Bronchial epithelial cell (primary cell): Measurements from ENCODE around the gene CDC37. TPM values are rescaled to one million over a fixed set of nuclear protein-coding genes. Genes with fewer than 3 reads are reported as not detected.

ENCODE experiments used
- DNase-seq: peaks from one replicate; pipeline ENCODE4 v3.0.0-alpha.2; 2010; ENCODE audit warnings: low read depth
- FAIRE-seq: peaks from 2 replicates; lab custom pipeline; 2011; peaks lifted over from hg19 to GRCh38; lab: Jason Lieb, UNC
- H3K27me3 ChIP-seq: 2 replicates; pipeline ENCODE4 v1.5.1; 2011; ENCODE audit warnings: low read length; ENCODE audit not compliant: control insufficient read depth, insufficient read depth
- H3K36me3 ChIP-seq: 2 replicates; pipeline ENCODE4 v1.5.1; 2011; ENCODE audit warnings: low read length; ENCODE audit not compliant: control insufficient read depth, insufficient read depth
- H3K4me3 ChIP-seq: 2 replicates; pipeline ENCODE4 v1.5.1; 2011; ENCODE audit warnings: mild to moderate bottlenecking, low read depth, low read length, control low read depth
- CTCF ChIP-seq: IDR thresholded peaks from 2 replicates; pipeline ENCODE4 v1.5.1; 2011; ENCODE audit warnings: mild to moderate bottlenecking, moderate library complexity, low read length, control low read depth, inconsistent platforms; ENCODE audit not compliant: insufficient read depth, severe bottlenecking
- total RNA-seq: library from RNA; depleted of rRNA; stranded (reverse); fragments of >200 nt; gene quantifications from 2 replicates; pipeline ENCODE4 v1.2.1, GENCODE V29; 2014

Gene CDC37
- total RNA-seq, 1 donor from 2014 or later: 195 TPM

DNA sequence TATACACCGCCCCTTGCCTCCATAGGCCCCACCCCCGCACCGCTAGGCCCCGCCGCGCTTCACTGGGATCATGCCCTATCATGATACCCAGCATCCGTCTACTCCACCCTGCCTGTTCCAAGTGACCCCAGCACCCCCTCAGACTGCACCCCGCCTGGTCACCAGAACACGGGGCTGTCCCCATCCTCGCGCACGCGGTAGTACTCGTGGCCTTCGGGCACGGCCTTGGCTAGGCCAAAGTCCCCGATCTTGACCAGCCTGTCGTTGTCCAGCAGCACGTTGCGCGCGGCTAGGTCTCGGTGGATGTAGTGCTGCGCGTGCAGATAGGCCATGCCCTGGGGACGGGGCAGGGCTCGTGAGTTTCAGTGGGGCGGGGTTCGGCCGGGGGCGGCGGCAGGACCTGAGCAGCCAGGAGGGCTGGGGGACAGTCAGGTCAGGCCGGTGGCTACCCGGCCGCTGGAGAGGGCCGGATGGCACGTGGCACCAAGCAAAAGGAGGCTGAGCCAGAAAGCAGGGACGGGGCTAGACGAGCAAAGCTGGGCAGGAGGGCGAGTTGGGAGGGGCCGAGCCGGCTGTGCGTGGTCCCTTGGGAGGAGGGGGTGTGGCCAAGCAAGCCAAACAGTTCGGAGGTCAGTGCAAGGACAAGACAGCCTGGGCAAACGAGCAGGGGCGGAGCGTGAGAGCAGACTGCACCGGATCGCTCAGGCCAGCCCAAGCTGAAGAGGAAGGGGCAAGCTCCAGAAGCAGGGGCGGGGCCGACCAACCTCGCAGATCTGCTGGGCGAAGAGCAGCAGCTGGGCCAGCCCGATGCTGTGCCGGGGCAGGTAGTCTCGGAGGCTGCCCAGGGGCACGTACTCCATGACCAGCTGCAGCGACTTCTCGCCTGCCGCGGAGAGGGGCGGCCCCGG is 50.3 kb downstream of the CDC37 start:
- TF ChIP-seq CTCF: no peak
- no peaks in the 10 kb centered on the region for H3K27me3 ChIP-seq
- no peak for FAIRE-seq
- no peak for DNase-seq
- peaks cover 20% of the 10 kb centered on the region for H3K36me3 ChIP-seq
- H3K4me3 ChIP-seq: no peak overlapping the region

- DNase-seq (peak; percentile 4), FAIRE-seq (no peak)
- TF ChIP-seq CTCF: no peak
- no peaks in the 10 kb centered on the region for H3K27me3 ChIP-seq
- H3K4me3 ChIP-seq: no peak overlapping the region
- peaks cover 2% of the 10 kb centered on the region for H3K36me3 ChIP-seq
These were observed 56.8 kb downstream of the CDC37 start for GRCh38 chr19:10346509-10346908.

DNA sequence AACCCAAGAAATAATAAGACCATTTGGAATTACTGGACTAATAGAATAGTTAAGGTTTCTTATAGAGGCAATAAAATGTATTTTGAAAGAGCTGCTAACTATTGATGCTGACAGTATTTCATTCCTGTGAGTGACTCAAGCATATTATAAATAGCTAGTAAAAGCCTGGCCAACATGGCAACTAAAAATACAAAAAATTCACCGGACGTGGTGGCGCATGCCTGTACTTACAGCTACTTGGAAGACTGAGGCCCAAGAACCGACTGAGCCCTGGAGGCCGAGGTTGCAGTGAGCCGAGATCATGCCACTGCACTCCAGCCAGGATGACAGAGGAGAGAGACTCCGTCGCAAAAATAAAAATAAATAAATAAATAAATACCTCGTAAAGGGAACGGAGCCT is 58.6 kb downstream of the CDC37 start:
- no peaks in the 10 kb centered on the region for H3K36me3 ChIP-seq
- no peak for DNase-seq
- no peak for TF ChIP-seq CTCF
- H3K27me3 ChIP-seq: no peaks in the 10 kb centered on the region
- H3K4me3 ChIP-seq: no peak overlapping the region
- FAIRE-seq: no peak

GRCh38 chr19:10343495-10343894 is 59.8 kb downstream of the CDC37 start:
- no peak for TF ChIP-seq CTCF
- FAIRE-seq (no peak), DNase-seq (peak; percentile 8)
- H3K36me3 ChIP-seq: no peaks in the 10 kb centered on the region
- no peaks in the 10 kb centered on the region for H3K27me3 ChIP-seq
- H3K4me3 ChIP-seq: no peak overlapping the region

Other genes starting within 250 kb of the CDC37 start
- gene DNMT1, start 208.6 kb downstream of the CDC37 start, total RNA-seq: 11.1 and 12.4 TPM in 2 replicates
- 1.3 and 1.9 TPM in 2 replicates for gene S1PR2, start 172.2 kb downstream of the CDC37 start, total RNA-seq
- gene MRPL4, start 151.3 kb downstream of the CDC37 start, total RNA-seq: 17.1 and 19.2 TPM in 2 replicates
- 0.79 and 0.90 TPM in 2 replicates for gene ICAM1, start 132.4 kb downstream of the CDC37 start, total RNA-seq
- 4.0 and 10.8 TPM in 2 replicates for gene ICAM4, start 116.6 kb downstream of the CDC37 start, total RNA-seq
- gene ICAM5, start 113.6 kb downstream of the CDC37 start, total RNA-seq: 3.7 and 3.9 TPM in 2 replicates
- 0.26 and 0.53 TPM in 2 replicates for gene ZGLP1, start 93.7 kb downstream of the CDC37 start, total RNA-seq
- 21.8 and 24.2 TPM in 2 replicates for gene FDX2, start 87.5 kb downstream of the CDC37 start, total RNA-seq
- gene RAVER1, start 70.0 kb downstream of the CDC37 start, total RNA-seq: 2.3 and 4.2 TPM in 2 replicates
- 5.0 and 5.5 TPM in 2 replicates for gene ICAM3, start 63.9 kb downstream of the CDC37 start, total RNA-seq
- 36.1 and 45.8 TPM in 2 replicates for gene TYK2, start 23.0 kb downstream of the CDC37 start, total RNA-seq
- gene PDE4A, start 17.0 kb upstream of the CDC37 start, total RNA-seq: 0.13 and 0.26 TPM in 2 replicates
- gene KEAP1, start 99.8 kb upstream of the CDC37 start, total RNA-seq: 59.5 and 62.9 TPM in 2 replicates
- 6.6 and 7.8 TPM in 2 replicates for gene S1PR5, start 113.9 kb upstream of the CDC37 start, total RNA-seq
- gene ATG4D, start 140.4 kb upstream of the CDC37 start, total RNA-seq: 30.3 and 37.5 TPM in 2 replicates
- gene KRI1, start 162.5 kb upstream of the CDC37 start, total RNA-seq: 8.2 and 11.0 TPM in 2 replicates
- 6.6 and 13.3 TPM in 2 replicates for gene CDKN2D, start 165.4 kb upstream of the CDC37 start, total RNA-seq
- 114 and 135 TPM in 2 replicates for gene AP1M2, start 183.8 kb upstream of the CDC37 start, total RNA-seq
- gene SLC44A2, start 222.0 kb upstream of the CDC37 start, total RNA-seq: 18.7 and 36.0 TPM in 2 replicates